GM18909 (cell line): Measurements from ENCODE around the gene MAPKAPK2.
A peak's percentile ranks its signal among the peaks of the same experiment; 100 is the strongest.

Experiments
- ATAC-seq: cut with Tn5 transposase; IDR thresholded peaks from one replicate; pipeline ENCODE4 v1.9.1; 2021; ENCODE audit warnings: mild to moderate bottlenecking; ENCODE audit not compliant: unreplicated experiment, poor library complexity

Gene MAPKAPK2

GRCh38 chr1:206700445-206701036 lies 15.8 kb downstream of the MAPKAPK2 start:
- no peak for ATAC-seq

DNA sequence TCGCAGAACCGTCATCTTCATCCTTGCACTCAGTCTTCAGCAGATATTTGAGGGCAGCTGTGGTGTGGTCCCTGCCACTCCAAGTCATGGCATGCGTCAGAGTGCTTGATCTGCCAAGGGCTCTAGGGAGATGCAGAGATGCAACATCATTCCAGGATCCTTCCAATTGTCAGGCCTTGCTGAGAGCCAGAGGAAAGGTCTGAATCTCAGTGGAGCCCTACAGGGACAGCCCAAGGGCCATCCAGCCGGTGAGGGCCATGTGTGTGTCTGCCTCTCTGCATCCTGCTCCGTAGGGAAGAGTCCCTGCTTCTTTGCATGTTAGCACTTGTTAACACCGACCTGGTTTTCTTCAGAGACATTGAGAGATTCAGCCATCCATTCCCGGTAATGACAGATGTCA lies 17.6 kb downstream of the MAPKAPK2 start:
- ATAC-seq, result no peak

DNA sequence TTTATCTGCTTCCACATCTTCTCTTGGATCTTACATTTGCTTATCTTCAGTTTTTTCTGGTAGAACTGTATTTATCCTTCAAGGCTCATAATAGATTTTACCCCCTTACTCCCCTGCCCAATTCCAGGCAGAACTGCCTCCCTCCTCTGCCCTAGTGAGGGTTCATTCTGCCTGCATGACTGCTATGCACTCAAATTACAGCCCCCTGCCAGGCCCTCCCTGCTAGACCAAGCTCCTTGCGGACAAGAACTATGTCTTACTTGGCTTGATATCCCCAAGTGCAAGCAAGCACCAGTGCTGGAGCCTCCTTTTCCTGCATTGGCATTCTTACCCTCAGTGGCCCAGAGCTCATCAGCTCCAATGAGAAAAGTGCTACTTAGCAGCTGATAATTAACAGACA lies 18.1 kb downstream of the MAPKAPK2 start:
- no peak for ATAC-seq

- ATAC-seq, result peak; percentile 70
These were observed 19.0 kb downstream of the MAPKAPK2 start for GRCh38 chr1:206703661-206704060.

DNA sequence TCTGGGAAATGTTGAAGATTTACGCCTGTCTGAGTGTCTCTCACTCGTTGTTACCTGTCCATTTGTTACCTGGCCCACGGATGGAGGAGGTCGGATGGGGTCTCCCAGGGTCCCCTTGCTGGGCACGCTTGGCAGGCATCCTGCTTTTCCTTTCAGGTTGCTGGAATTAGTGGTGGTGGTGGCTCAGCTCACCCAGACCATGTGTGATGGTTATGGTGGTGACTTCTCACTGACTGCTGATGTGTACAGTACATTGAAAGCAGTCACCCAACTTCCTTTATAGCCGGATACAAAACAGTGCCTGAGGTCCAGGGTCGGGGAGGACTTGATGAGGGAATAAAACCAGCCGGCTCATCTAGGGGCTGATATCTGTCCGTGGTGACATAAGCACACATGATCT lies 19.5 kb downstream of the MAPKAPK2 start:
- ATAC-seq, result no peak

DNA sequence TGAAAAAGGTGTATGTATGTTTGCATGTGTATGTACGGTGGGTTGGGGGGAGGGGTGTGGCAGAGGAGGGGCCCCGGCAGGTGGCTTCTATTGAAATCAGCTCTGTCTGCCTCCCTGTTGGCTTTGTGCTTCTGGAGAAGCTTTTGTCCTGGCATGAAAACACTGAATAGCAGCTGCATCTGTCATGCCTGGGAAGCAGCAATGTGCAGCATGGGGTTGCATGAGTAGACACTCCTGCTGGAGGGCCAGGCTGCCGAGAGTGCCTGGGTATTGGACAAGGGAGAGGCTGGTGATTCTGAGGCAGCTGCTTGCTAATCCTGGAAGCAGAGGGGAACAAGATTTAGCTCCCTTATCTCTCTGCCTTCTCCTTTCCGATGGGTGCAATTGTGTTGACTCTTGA lies 20.5 kb downstream of the MAPKAPK2 start:
- ATAC-seq, result no peak

- no peak for ATAC-seq
These were observed 21.1 kb downstream of the MAPKAPK2 start for GRCh38 chr1:206705726-206706297.

DNA sequence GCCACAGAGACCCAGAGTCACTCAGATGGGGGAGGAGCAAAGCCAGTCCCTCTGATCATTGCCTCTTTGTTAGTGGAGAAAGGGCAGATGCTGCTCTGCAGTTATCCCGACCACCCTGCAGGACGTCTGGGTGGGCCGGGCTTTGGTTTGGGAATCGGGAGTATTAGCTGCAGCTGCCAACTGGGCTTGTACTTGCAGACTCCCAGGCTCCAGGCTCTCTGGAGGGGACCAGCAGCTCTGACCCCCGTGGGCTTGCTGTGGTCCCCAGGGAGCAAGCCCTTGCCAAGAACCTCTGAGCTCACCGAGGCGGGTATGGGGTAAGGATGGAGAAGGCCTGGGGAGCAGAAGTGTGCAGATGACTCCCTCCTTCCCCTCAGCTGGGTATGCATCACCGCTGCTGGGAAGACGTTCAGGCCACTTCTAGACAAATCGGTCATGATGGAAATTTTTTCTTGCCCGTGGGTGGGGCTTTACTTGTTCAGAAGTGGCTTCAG lies 21.6 kb downstream of the MAPKAPK2 start:
- ATAC-seq, result no peak

- no peak for ATAC-seq
These were observed 22.2 kb downstream of the MAPKAPK2 start for GRCh38 chr1:206706806-206707366.

DNA sequence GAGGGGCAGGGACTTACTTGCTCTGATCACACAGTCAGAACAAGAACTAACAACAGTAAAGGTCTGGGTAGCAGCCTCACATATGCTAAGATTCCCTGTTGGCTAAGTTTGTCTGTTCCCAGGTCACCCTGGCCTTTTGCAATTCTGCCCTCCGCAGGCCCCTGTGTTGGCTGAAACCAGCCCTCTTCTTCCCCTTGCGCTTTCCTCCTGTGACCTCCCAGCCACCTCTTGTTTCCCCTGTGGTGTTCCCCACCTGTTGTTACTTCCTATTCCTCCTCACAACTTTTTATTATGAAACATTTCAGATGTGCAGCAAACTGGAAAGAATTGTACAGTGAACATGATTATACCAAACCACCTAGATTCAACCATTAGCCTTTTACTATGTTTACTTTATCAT lies 23.4 kb downstream of the MAPKAPK2 start:
- ATAC-seq, result no peak

DNA sequence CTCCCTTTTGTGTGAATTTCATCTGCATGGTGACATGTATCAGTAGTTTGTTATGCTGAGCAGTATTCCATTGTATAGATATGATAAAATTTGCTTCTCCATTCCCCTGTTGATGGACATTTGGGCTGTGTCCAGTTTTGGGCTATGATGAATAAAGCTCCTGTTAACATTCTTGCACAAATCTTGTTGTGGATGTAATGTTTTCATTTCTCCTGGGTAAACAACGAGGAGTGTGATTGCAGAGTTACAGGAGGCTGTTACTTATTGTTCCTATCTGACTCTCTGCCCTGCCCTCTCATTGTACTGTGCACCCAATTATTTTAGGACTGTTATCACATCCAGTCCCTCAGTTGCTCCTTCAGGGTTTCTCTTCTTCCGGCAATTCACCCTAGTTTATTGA lies 24.2 kb downstream of the MAPKAPK2 start:
- no peak for ATAC-seq

GRCh38 chr1:206709322-206709721 lies 24.6 kb downstream of the MAPKAPK2 start:
- no peak for ATAC-seq

- ATAC-seq, result no peak
These were observed 25.2 kb downstream of the MAPKAPK2 start for GRCh38 chr1:206709772-206710459.

- ATAC-seq, result no peak
These were observed 25.7 kb downstream of the MAPKAPK2 start for GRCh38 chr1:206710460-206710823.

- no peak for ATAC-seq
These were observed 28.4 kb downstream of the MAPKAPK2 start for GRCh38 chr1:206713070-206713469.

DNA sequence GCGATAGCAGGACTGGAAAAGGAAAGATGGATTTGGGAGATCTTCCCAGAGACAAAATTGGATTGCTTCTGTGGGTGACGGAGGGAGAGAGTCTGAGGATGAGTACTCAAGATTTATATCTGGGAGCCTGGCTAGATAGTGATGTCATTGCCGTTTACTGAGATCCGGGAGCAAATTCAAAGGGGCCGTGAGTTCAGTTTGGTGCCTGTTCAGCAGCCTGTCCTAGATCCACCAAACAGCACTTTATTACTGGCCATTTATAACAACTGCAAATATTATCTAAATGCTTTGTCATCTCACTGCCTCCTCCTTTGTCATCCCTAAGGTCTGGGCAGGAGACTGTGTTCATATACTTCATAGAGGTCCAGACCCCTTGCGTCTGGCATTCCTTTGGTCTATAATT lies 29.2 kb downstream of the MAPKAPK2 start:
- ATAC-seq, result no peak

DNA sequence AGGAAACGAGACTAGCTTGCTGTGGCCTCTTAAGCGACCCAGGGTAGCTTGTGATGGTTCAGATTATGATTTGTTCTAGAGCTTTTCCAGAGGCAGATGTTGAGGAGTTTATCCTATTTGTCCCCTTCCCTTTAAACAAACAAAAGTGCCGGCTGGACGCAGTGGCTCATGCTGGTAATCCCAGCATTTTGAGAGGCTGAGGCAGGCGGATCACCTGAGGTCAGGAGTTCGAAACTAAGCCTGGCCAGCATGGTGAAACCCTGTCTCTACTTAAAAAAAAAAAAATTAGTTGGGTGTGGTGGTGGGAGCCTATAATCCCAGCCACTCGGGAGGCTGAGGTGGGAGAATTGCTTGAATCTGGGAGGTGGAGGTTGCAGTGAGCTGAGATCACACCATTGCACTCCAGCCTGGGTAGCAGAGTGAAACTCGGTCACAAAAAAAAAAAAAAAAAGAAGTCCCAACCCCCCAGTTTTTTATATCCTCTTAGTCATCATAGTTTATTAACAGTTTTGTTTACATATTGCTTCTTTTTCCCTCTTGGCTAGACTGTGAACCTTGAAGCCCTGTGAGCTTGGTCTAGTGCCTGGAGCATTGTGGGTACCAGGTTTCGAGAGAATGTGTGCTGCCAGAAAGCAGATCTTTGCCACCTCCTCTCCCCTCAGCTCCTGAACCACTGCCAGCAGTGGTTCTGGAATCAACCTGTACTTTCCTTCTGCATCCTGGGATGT lies 29.8 kb downstream of the MAPKAPK2 start:
- ATAC-seq, result no peak

- ATAC-seq, result no peak
These were observed 30.4 kb downstream of the MAPKAPK2 start for GRCh38 chr1:206715120-206715519.

DNA sequence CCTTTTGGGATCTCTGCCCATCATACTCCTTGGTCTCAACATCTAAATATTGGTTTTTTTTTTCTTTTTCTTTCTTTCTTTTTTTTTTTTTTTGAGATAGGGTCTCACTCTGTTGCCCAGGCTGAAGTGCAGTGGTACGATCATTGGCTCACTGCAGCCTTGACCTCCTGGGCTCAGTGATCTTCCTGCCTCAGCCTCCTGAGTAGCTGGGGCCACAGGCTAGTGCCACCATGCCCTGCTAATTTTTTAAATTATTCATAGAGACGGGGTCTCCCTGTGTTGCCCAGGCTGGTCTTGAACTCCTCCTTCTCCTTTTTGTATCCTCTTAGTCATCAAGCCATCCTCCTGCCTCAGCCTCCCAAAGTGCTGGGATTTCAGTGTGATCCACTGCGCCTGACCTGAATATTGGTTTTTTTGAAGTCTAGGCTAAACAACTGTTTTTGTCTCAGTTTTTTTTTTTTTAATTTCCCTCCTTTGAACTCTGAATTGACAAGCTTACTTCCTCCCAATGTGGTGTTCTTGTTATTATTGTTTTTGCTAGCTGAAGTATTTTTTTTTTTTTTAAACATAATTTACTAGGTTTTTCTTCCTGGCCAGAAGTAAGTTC lies 30.9 kb downstream of the MAPKAPK2 start:
- ATAC-seq, result no peak

DNA sequence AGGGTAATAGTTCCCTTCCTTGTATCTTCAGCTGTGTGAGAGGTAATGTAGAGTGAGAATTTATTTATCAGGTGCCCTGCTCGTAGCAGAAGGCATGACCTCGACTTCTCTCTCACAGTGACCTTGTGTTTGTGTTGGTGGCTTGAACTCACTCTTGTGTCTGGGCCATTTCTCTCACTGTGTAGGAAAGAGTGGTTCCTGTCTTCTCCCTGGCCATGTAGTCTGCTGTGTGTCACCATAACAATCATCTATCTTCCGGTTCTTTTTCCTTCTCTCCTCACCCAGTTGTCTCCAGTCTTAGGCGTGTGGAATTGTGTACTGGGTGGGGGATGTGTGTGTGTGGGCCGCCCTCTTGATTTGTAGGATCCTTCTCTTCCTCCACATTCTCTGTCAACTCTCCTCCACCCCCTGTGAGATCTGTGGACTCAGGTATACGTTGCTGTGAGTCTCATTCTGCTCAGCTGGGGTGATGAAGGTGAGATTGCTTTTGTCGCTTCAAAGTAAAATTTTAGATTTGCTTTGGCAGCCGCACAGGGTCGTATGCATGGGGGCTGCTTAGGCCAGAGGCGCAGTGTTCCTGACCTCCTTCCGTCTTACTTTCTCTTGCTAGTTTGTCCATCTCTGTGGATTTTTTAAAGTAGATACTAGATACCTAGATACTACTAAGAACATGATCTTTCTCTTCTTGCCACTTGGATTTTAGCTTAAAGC lies 31.6 kb downstream of the MAPKAPK2 start:
- no peak for ATAC-seq
